Activated CD4-positive, alpha-beta T cell treated with anti-CD3 and anti-CD28 coated beads for 1 hour (primary cell): ENCODE data around the gene PLS3.

Experiments used
- DNase-seq: peaks from one replicate; pipeline ENCODE4 v3.0.0-alpha.2; 2020

PLS3 gene

GRCh38 chrX:115696939-115697338 is 136.0 kb downstream of the PLS3 start:
- DNase-seq, result no peak

DNA sequence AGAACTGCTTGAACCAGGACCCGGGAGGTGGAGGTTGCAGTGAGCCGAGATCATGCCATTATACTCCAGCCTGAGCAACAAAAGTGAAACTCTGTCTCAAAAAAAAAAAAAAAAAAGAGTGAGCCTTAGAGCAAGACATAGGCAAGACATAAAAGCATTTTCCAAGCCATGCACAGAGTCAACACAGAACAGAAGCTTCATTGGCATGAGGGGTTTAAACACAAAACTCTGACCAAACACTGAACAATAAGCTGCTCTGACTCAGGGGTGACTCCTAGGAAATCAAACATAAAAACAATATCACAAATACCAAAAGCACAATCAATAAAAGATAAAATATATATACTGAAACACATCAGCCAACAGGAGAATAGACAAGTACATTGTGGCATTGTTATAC is 136.8 kb downstream of the PLS3 start:
- DNase-seq, result no peak
